GM10248 (cell line): ENCODE data around the gene MAPT.

Experiments
- CTCF ChIA-PET: fragments of 300-600 bp; sonication (Branson Sonifier 250); formaldehyde crosslinking; extraction: SDS; loops from one replicate; lab custom pipeline; 2021; ENCODE audit warnings: antibody characterized with exemption; lab: Yijun Ruan, JAX
- POLR2A ChIA-PET: fragments of 350-650 bp; sonication (Branson Sonifier 250); formaldehyde crosslinking; extraction: SDS; loops from one replicate; lab custom pipeline; 2020; ENCODE audit warnings: antibody characterized with exemption; lab: Yijun Ruan, JAX
- DNase-seq: peaks from one replicate; pipeline ENCODE4 v3.0.0; 2012; ENCODE audit errors: extremely low spot score
- CTCF ChIP-seq: IDR thresholded peaks from 2 replicates; pipeline ENCODE4 v1.5.1; 2012; ENCODE audit warnings: mild to moderate bottlenecking, low read depth; ENCODE audit errors: extremely low read depth, missing control alignments, control extremely low read depth

MAPT gene

GRCh38 chr17:45847101-45847500, 47.3 kb upstream of the MAPT start:
- no peak for TF ChIP-seq CTCF
- DNase-seq: no peak
- ChIA-PET CTCF (interaction anchor here (1.1 to 1.6 kb wide), 2 partner anchors 15 to 207 kb away, joined by 4 to 7 read pairs; no protein-coding TSS in a partner anchor), POLR2A (no interaction called here)

- TF ChIP-seq CTCF: no peak
- no peak for DNase-seq
- POLR2A ChIA-PET: no interaction called here
- CTCF ChIA-PET: no interaction called here
Measured at GRCh38 chr17:45847747-45848146, 46.6 kb upstream of the MAPT start.

- CTCF ChIA-PET: no interaction called here
- no peak for DNase-seq
- no peak for TF ChIP-seq CTCF
- POLR2A ChIA-PET: no interaction called here
Measured at GRCh38 chr17:45848405-45848804, 45.9 kb upstream of the MAPT start.

- CTCF ChIA-PET: interaction anchor here (1.0 to 4.0 kb wide), 2 partner anchors 15 to 208 kb away, joined by 3 to 35 read pairs; no protein-coding TSS in a partner anchor
- POLR2A ChIA-PET: no interaction called here
- DNase-seq: no peak
- TF ChIP-seq CTCF: no peak
Measured at GRCh38 chr17:45848868-45849535, 45.4 kb upstream of the MAPT start.

GRCh38 chr17:45849536-45849990, 44.8 kb upstream of the MAPT start:
- CTCF ChIA-PET: interaction anchor here (1.0 to 4.0 kb wide), 3 partner anchors 15 to 209 kb away, joined by 3 to 35 read pairs (median 3); no protein-coding TSS in a partner anchor
- DNase-seq: no peak
- TF ChIP-seq CTCF: no peak
- POLR2A ChIA-PET: no interaction called here

GRCh38 chr17:45850011-45850410, 44.3 kb upstream of the MAPT start:
- CTCF ChIA-PET: interaction anchor here (1.0 to 4.0 kb wide), 3 partner anchors 14 to 209 kb away, joined by 3 to 35 read pairs (median 3); no protein-coding TSS in a partner anchor
- POLR2A ChIA-PET: no interaction called here

More at GRCh38 chr17:45850011-45850410, 44.3 kb upstream of the MAPT start:
- no peak for TF ChIP-seq CTCF
- DNase-seq: no peak
